Hepatic stellate cell (primary cell): Measurements from ENCODE around the gene MTX1.
"Not testable (repeated sequence)": the region's sequence is repeated elsewhere in the genome, so short reads cannot be mapped to it uniquely, and the experiment has no call there.

Experiments used
- DNase-seq: peaks from one replicate; pipeline ENCODE4 v3.0.0; 2011; ENCODE audit warnings: low spot score

The MTX1 gene

GRCh38 chr1:155236451-155236850, 28.0 kb downstream of the MTX1 start:
- no peak for DNase-seq

GRCh38 chr1:155241069-155241679, 32.7 kb downstream of the MTX1 start:
- DNase-seq: peak; percentile 80

GRCh38 chr1:155241841-155242264, 33.4 kb downstream of the MTX1 start:
- no peak for DNase-seq

GRCh38 chr1:155242805-155243358, 34.4 kb downstream of the MTX1 start:
- no peak for DNase-seq

GRCh38 chr1:155244368-155245162, 36.1 kb downstream of the MTX1 start:
- DNase-seq: peak; percentile 96

- DNase-seq: no peak
These were observed 36.6 kb downstream of the MTX1 start for GRCh38 chr1:155245163-155245524.

GRCh38 chr1:155246796-155247195, 38.3 kb downstream of the MTX1 start:
- DNase-seq: not testable (repeated sequence)

- no peak for DNase-seq
These were observed 39.4 kb downstream of the MTX1 start for GRCh38 chr1:155247667-155248553.

- DNase-seq: no peak
These were observed 41.7 kb downstream of the MTX1 start for GRCh38 chr1:155250246-155250632.

GRCh38 chr1:155250633-155251449, 42.3 kb downstream of the MTX1 start:
- DNase-seq: peak; percentile 97

GRCh38 chr1:155251566-155251965, 43.1 kb downstream of the MTX1 start:
- no peak for DNase-seq

GRCh38 chr1:155253208-155253607, 44.7 kb downstream of the MTX1 start:
- DNase-seq: peak; percentile 29

- DNase-seq: peak; percentile 19
These were observed 45.3 kb downstream of the MTX1 start for GRCh38 chr1:155253797-155254196.

GRCh38 chr1:155254228-155254713, 45.8 kb downstream of the MTX1 start:
- DNase-seq: no peak

- DNase-seq: peak; percentile 55
These were observed 46.3 kb downstream of the MTX1 start for GRCh38 chr1:155254714-155255242.

GRCh38 chr1:155255243-155256007, 46.9 kb downstream of the MTX1 start, which contains the start of gene ENTREP3:
ENTREP3 (minus strand) TSS chr1:155255483; CDS start chr1:155254877, 606 bp downstream.
- peak; percentile 96 for DNase-seq

- no peak for DNase-seq
These were observed 47.8 kb downstream of the MTX1 start for GRCh38 chr1:155256058-155256852.

GRCh38 chr1:155260276-155260675, 51.8 kb downstream of the MTX1 start:
- DNase-seq: no peak

- DNase-seq: peak; percentile 54
These were observed 53.0 kb downstream of the MTX1 start for GRCh38 chr1:155261493-155261851.
